Endothelial cell of umbilical vein (primary cell): ENCODE data around the gene GNL2. TPM values are rescaled to one million over a fixed set of nuclear protein-coding genes. Genes with fewer than 3 reads are reported as not detected.
"Not testable (repeated sequence)": the region's sequence is repeated elsewhere in the genome, so short reads cannot be mapped to it uniquely, and the experiment has no call there.

Experiments used
- BruUV-seq: library from RNA; stranded (reverse); fragments of 400-500 nt; replicated peaks from 2 replicates; lab custom pipeline; 2021; lab: Mats Ljungman, UMichigan
- CTCF ChIA-PET: fragments of 300-600, 350-600 bp; sonication (Branson Sonifier 250); formaldehyde crosslinking; loops from one replicate; lab custom pipeline; 2021; ENCODE audit warnings: antibody characterized with exemption, inconsistent platforms; lab: Charles Lee
- POLR2A ChIA-PET: fragments of 300-600, 350-600 bp; sonication (Branson Sonifier 250); formaldehyde crosslinking; loops from one replicate; lab custom pipeline; 2021; ENCODE audit warnings: antibody characterized with exemption, inconsistent platforms; lab: Charles Lee
- DNase-seq: peaks from one replicate; pipeline ENCODE4 v3.0.0-alpha.2; 2011; ENCODE audit warnings: low read depth, low spot score
- FAIRE-seq: peaks from 2 replicates; lab custom pipeline; 2011; peaks lifted over from hg19 to GRCh38; lab: Jason Lieb, UNC
- H2AFZ ChIP-seq: 2 replicates; pipeline ENCODE4 v1.6.0; 2012; ENCODE audit warnings: low read depth, low read length, control low read depth, inconsistent platforms
- H3K27ac ChIP-seq: 2 replicates; pipeline ENCODE4 v1.5.1; 2011; ENCODE audit warnings: low read depth, mild to moderate bottlenecking, control low read depth, low read length, moderate library complexity; ENCODE audit not compliant: insufficient read depth
- H3K27me3 ChIP-seq, 2 experiments: 2 replicates each; pipeline versions ENCODE4 v1.6.0 to v1.6.1; 2011; ENCODE audit warnings: low read length in 2 of 2, mixed read lengths in 1 of 2; ENCODE audit not compliant: control insufficient read depth in 2 of 2, insufficient read depth in 2 of 2
- H3K36me3 ChIP-seq, 2 experiments: 2 replicates in 1 of 2; 3 replicates in 1 of 2; pipeline ENCODE4 v1.5.1; 2011; ENCODE audit warnings: low read length in 2 of 2, mild to moderate bottlenecking in 1 of 2, moderate library complexity in 1 of 2; ENCODE audit not compliant: control insufficient read depth in 2 of 2, insufficient read depth in 2 of 2; ENCODE audit errors: extremely low read depth in 1 of 2
- H3K4me1 ChIP-seq: 3 replicates; pipeline ENCODE4 v1.5.1; 2011; ENCODE audit warnings: mild to moderate bottlenecking, low read length; ENCODE audit not compliant: control insufficient read depth, insufficient read depth; ENCODE audit errors: extremely low read depth
- H3K4me2 ChIP-seq: 2 replicates; pipeline ENCODE4 v1.6.1; 2011; ENCODE audit warnings: low read length, control low read depth, mixed read lengths; ENCODE audit not compliant: insufficient read depth
- H3K4me3 ChIP-seq, 3 experiments: fragments of 200-600 bp in 1 of 3; sonication (generic), shearing (Covaris generic) in 1 of 3; replicated peaks in 1 of 3; 2 replicates each; pipeline ENCODE4 v1.5.1; 2011 to 2016; ENCODE audit warnings: control low read depth in 3 of 3, low read length in 3 of 3, mild to moderate bottlenecking in 2 of 3, inconsistent platforms in 1 of 3, low read depth in 1 of 3, moderate library complexity in 1 of 3; ENCODE audit not compliant: insufficient read depth in 1 of 3
- H3K79me2 ChIP-seq: 2 replicates; pipeline ENCODE4 v1.6.0; 2012; ENCODE audit warnings: low read length, inconsistent platforms; ENCODE audit not compliant: control insufficient read depth, insufficient read depth
- H3K9ac ChIP-seq: replicated peaks from 2 replicates; pipeline ENCODE3; 2011; ENCODE audit warnings: low read length, control low read depth; ENCODE audit not compliant: insufficient read depth; ENCODE audit errors: extremely low read depth
- H3K9me1 ChIP-seq: replicated peaks from 3 replicates; pipeline ENCODE4 v1.6.0; 2011; ENCODE audit warnings: mild to moderate bottlenecking, low read length; ENCODE audit not compliant: control insufficient read depth, insufficient read depth; ENCODE audit errors: extremely low read depth
- H3K9me3 ChIP-seq: replicated peaks from 2 replicates; pipeline ENCODE4 v1.5.1; 2012; ENCODE audit warnings: low read length, inconsistent platforms; ENCODE audit not compliant: control insufficient read depth, insufficient read depth
- H4K20me1 ChIP-seq: replicated peaks from 2 replicates; pipeline ENCODE3; 2011; ENCODE audit warnings: mild to moderate bottlenecking, low read length; ENCODE audit not compliant: control insufficient read depth, insufficient read depth; ENCODE audit errors: extremely low read depth
- dilution Hi-C: fragments of 300-500 bp; cut with MboI; formaldehyde crosslinking; loops from one replicate; pipeline ENCODE4 v1.15.0; 2019; ENCODE audit warnings: low sequenced_read_pairs; ENCODE audit not compliant: extremely low pct_ligation_motif_present
- intact Hi-C: fragments of 100-400 bp; cut with micrococcal nuclease; formaldehyde crosslinking; loops from one replicate; pipeline ENCODE4 v1.10.0; 2022
- polyA plus RNA-seq, 4 experiments: library from polyadenylated mRNA; depleted of rRNA in 3 of 4; stranded (reverse) in 3 of 4; unstranded in 1 of 4; fragments of >200 nt; gene quantifications; 2 replicates each; pipeline versions ENCODE4 v1.2.1 to v1.2.3, GENCODE V29; 2011 to 2012; ENCODE audit warnings: missing spikeins in 1 of 4
- total RNA-seq: library from RNA; stranded (reverse); gene quantifications from 2 replicates; pipeline ENCODE4 v1.2.3, GENCODE V29; 2021
- TF ChIP-seq, protein P1 (sequence below): IDR thresholded peaks from 2 replicates; pipeline ENCODE4 v1.6.1; 2011; ENCODE audit not compliant: insufficient read depth, insufficient read length

GNL2 gene
- total and polyA plus RNA-seq, 2 donors (not counting 3 experiments of a cell fraction or from before 2014, with no cell fraction given), result 18.0 to 55.5 TPM

DNA sequence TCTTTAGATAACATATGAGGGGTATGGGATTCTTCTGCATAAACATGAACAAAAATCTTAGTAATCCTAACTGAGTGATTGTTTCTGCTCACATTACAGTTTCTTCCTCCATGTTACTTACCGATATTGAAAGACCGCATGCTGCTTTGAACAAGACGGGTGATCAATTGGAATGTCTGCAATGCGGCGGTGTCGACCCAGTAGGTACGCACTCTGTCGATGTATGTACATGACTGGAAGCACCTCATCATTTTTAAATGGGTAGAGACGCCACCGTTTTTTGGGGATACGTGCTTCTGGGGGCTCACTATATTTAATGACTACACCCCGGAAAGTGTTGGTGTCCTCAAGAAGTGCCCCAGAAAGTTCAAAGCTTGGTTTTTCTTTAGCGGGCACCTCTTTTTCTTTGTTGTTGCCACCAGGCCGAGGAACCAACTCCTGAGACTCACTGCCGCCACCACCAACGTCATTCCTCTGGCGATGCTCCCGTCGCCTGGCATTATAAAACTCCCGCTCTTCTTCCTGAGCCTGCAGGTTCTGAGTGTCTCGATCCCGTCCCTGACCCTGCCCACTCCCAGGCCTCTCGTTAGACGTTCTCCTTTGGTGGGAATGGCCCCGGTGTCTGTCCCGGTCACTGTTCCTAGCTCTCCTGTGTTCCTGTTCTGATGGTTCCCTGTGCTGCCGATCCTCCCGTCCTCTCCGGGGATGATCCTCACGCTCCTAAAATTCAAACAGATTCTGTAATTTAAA, 55.5 kb downstream of the GNL2 start:
- CTCF ChIA-PET, result no interaction called here
- no peak overlapping the region for H2AFZ ChIP-seq
- H3K4me3 ChIP-seq, result no peak overlapping the region
- intact Hi-C loops (no loop called here), dilution Hi-C loops (no loop called here)
- no peak overlapping the region for H3K4me2 ChIP-seq
- FAIRE-seq (no peak), DNase-seq (no peak)
- no peak overlapping the region for H3K27ac ChIP-seq
- H3K79me2 ChIP-seq, result peaks cover 2% of the 10 kb centered on the region
- no peaks in the 10 kb centered on the region for H3K4me1 ChIP-seq
- H3K36me3 ChIP-seq, result peaks cover 10 to 27% of the 10 kb centered on the region in 2 experiments
- H3K27me3 ChIP-seq, result no peaks in the 10 kb centered on the region
- H3K9me3 ChIP-seq, result no peaks in the 10 kb centered on the region
- BruUV-seq, result no TSS peak
- POLR2A ChIA-PET, result no interaction called here
- H3K9ac ChIP-seq, result no peak overlapping the region
- TF ChIP-seq, protein P1, sequence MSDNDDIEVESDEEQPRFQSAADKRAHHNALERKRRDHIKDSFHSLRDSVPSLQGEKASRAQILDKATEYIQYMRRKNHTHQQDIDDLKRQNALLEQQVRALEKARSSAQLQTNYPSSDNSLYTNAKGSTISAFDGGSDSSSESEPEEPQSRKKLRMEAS, result no peak
- no peaks in the 10 kb centered on the region for H4K20me1 ChIP-seq
- no peaks in the 10 kb centered on the region for H3K9me1 ChIP-seq

DNA sequence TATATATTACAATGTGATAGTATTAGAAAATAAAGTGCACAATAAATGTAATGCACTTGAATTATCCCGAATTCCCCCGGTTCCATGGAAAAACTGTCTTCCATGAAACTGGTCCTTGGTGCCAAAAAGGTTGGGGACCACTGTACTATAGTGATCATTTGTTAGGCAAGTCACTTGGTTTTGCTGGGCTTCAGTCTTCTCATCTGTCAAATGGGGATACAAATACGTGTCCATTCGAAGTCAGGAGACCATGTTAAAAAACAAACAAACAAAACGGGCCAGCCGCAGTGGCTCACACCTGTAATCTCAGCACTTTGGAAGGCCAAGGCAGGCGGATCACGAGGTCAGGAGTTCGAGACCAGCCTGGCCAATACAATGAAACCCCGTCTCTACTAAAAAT, 56.6 kb downstream of the GNL2 start:
- POLR2A ChIA-PET, result not testable (repeated sequence)

More for the DNA sequence above, 56.6 kb downstream of the GNL2 start:
- H3K4me3 ChIP-seq, H4K20me1 ChIP-seq, H3K27ac ChIP-seq, H3K9ac ChIP-seq, DNase-seq, intact Hi-C loops, dilution Hi-C loops, H3K9me1 ChIP-seq, H3K27me3 ChIP-seq, CTCF ChIA-PET, H3K4me2 ChIP-seq, H3K9me3 ChIP-seq, H2AFZ ChIP-seq, H3K4me1 ChIP-seq, FAIRE-seq, BruUV-seq, H3K79me2 ChIP-seq: not testable (repeated sequence)
- H3K36me3 ChIP-seq, result peaks cover 3 to 22% of the 10 kb centered on the region in 2 experiments
